IMR-90 (cell line): ENCODE results near the gene PTPRN2. TPM values are rescaled to one million over a fixed set of nuclear protein-coding genes. Genes with fewer than 3 reads are reported as not detected.

Experiments used
- ATAC-seq: fragments of 200-7000 bp; cut with Tn5 transposase; 2 replicates; pipeline ENCODE4 v1.9.1; 2020; ENCODE audit warnings: low read depth, mild to moderate bottlenecking, moderate library complexity
- BruUV-seq: library from RNA; stranded (reverse); fragments of 400-500 nt; replicated peaks from 2 replicates; lab custom pipeline; 2021; lab: Mats Ljungman, UMichigan
- CTCF ChIA-PET: fragments of 300-600 bp; formaldehyde crosslinking; extraction: SDS; loops from one replicate; lab custom pipeline; 2021; ENCODE audit warnings: antibody characterized with exemption; lab: Yijun Ruan, JAX
- POLR2A ChIA-PET: fragments of 300-600 bp; sonication (Branson Sonifier 250); formaldehyde crosslinking; loops from one replicate; lab custom pipeline; 2022; ENCODE audit warnings: antibody characterized with exemption; ENCODE audit not compliant: unreplicated experiment; lab: Charles Lee
- DNase-seq: peaks from one replicate; pipeline ENCODE4 v3.0.0; 2013
- H2AFZ ChIP-seq: replicated peaks from 2 replicates; pipeline ENCODE3; 2013; ENCODE audit warnings: low read length, mild to moderate bottlenecking; ENCODE audit not compliant: poor library complexity
- H2AK5ac ChIP-seq: 2 replicates; pipeline ENCODE4 v1.6.1; 2013; ENCODE audit warnings: low read depth, low read length, inconsistent platforms
- H2AK9ac ChIP-seq: replicated peaks from 2 replicates; pipeline ENCODE3; 2013; ENCODE audit warnings: mild to moderate bottlenecking, low read depth, low read length, moderate library complexity; ENCODE audit not compliant: poor library complexity
- H2BK120ac ChIP-seq: 2 replicates; pipeline ENCODE4 v1.6.1; 2013; ENCODE audit warnings: low read depth, low read length, inconsistent platforms
- H2BK15ac ChIP-seq: 3 replicates; pipeline ENCODE4 v1.6.1; 2013; ENCODE audit warnings: low read depth, low read length, inconsistent platforms
- H2BK20ac ChIP-seq: 2 replicates; pipeline ENCODE4 v1.6.1; 2013; ENCODE audit warnings: low read depth, mild to moderate bottlenecking, inconsistent platforms, low read length, moderate library complexity
- H2BK5ac ChIP-seq: 2 replicates; pipeline ENCODE4 v1.6.1; 2013; ENCODE audit warnings: mild to moderate bottlenecking, low read depth, low read length, inconsistent platforms; ENCODE audit not compliant: poor library complexity, severe bottlenecking
- H3K14ac ChIP-seq: replicated peaks from 2 replicates; pipeline ENCODE4 v1.6.1; 2013; ENCODE audit warnings: low read depth, low read length, inconsistent platforms
- H3K18ac ChIP-seq: 2 replicates; pipeline ENCODE4 v1.6.1; 2013; ENCODE audit warnings: low read depth, low read length, control low read depth
- H3K23ac ChIP-seq: 2 replicates; pipeline ENCODE4 v1.6.1; 2013; ENCODE audit warnings: low read depth, low read length, inconsistent platforms
- H3K27ac ChIP-seq: 2 replicates; pipeline ENCODE4 v1.5.1; 2013; ENCODE audit warnings: mild to moderate bottlenecking, control low read depth, low read length; ENCODE audit not compliant: insufficient read depth
- H3K27me3 ChIP-seq: 2 replicates; pipeline ENCODE4 v1.6.1; 2013; ENCODE audit warnings: low read length; ENCODE audit not compliant: control insufficient read depth, insufficient read depth
- H3K36me3 ChIP-seq: 2 replicates; pipeline ENCODE4 v1.6.1; 2013; ENCODE audit warnings: low read length, mixed read lengths; ENCODE audit not compliant: control insufficient read depth, insufficient read depth
- H3K4ac ChIP-seq: 2 replicates; pipeline ENCODE4 v1.6.1; 2013; ENCODE audit warnings: low read depth, low read length, inconsistent platforms
- H3K4me1 ChIP-seq: 2 replicates; pipeline ENCODE4 v1.6.1; 2013; ENCODE audit warnings: low read length, mixed read lengths; ENCODE audit not compliant: control insufficient read depth, insufficient read depth
- H3K4me2 ChIP-seq: 2 replicates; pipeline ENCODE4 v1.6.1; 2013; ENCODE audit warnings: low read depth, mild to moderate bottlenecking, control low read depth, low read length, moderate library complexity
- H3K4me3 ChIP-seq: 2 replicates; pipeline ENCODE4 v1.5.1; 2013; ENCODE audit warnings: low read depth, mild to moderate bottlenecking, control low read depth, low read length, moderate library complexity; ENCODE audit not compliant: insufficient read depth
- H3K56ac ChIP-seq: 2 replicates; pipeline ENCODE4 v1.6.1; 2013; ENCODE audit warnings: low read length, inconsistent platforms; ENCODE audit not compliant: insufficient read depth; ENCODE audit errors: extremely low read depth
- H3K79me1 ChIP-seq, 2 experiments: 2 replicates each; pipeline ENCODE4 v1.6.1; 2013; ENCODE audit warnings: low read length in 2 of 2, inconsistent platforms in 1 of 2, low read depth in 1 of 2
- H3K9ac ChIP-seq: 2 replicates; pipeline ENCODE4 v1.6.1; 2013; ENCODE audit warnings: low read depth, low read length, control low read depth
- H3K9me1 ChIP-seq: 2 replicates; pipeline ENCODE4 v1.6.1; 2013; ENCODE audit warnings: low read length, inconsistent platforms; ENCODE audit not compliant: insufficient read depth
- H3K9me3 ChIP-seq: 2 replicates; pipeline ENCODE4 v1.6.1; 2013; ENCODE audit warnings: low read length; ENCODE audit not compliant: control insufficient read depth, insufficient read depth
- H4K20me1 ChIP-seq: 2 replicates; pipeline ENCODE4 v1.6.1; 2013; ENCODE audit warnings: low read length, inconsistent platforms; ENCODE audit not compliant: insufficient read depth
- H4K5ac ChIP-seq: 2 replicates; pipeline ENCODE4 v1.6.1; 2013; ENCODE audit warnings: mild to moderate bottlenecking, low read depth, low read length, control low read depth
- H4K8ac ChIP-seq, 2 experiments: 2 replicates each; pipeline ENCODE4 v1.6.1; 2013; ENCODE audit warnings: low read depth in 2 of 2, low read length in 2 of 2, control low read depth in 1 of 2, inconsistent platforms in 1 of 2
- H4K91ac ChIP-seq: 2 replicates; pipeline ENCODE4 v1.6.1; 2013; ENCODE audit warnings: low read depth, low read length, inconsistent platforms; ENCODE audit not compliant: insufficient read depth
- BHLHE40 ChIP-seq: fragments of 150-350 bp; IDR thresholded peaks from 2 replicates; pipeline ENCODE4 v1.6.1; 2016; ENCODE audit warnings: mild to moderate bottlenecking, low read depth, low read length
- CEBPB ChIP-seq: IDR thresholded peaks from 2 replicates; pipeline ENCODE4 v1.6.1; 2012; ENCODE audit warnings: low read depth, low read length, improper control_type of control experiment
- CHD1 ChIP-seq: IDR thresholded peaks from 2 replicates; pipeline ENCODE4 v1.6.1; 2012; ENCODE audit warnings: low read depth, low read length, improper control_type of control experiment
- FOS ChIP-seq: fragments of 150-350 bp; IDR thresholded peaks from 2 replicates; pipeline ENCODE4 v1.6.1; 2016; ENCODE audit warnings: low read depth, low read length
- MAFK ChIP-seq: IDR thresholded peaks from 2 replicates; pipeline ENCODE4 v1.6.1; 2012; ENCODE audit warnings: low read depth, low read length, improper control_type of control experiment
- MAZ ChIP-seq: IDR thresholded peaks from 2 replicates; pipeline ENCODE4 v1.6.1; 2012; ENCODE audit warnings: low read depth, mild to moderate bottlenecking, low read length, improper control_type of control experiment, moderate library complexity, borderline replicate concordance
- MXI1 ChIP-seq: IDR thresholded peaks from 2 replicates; pipeline ENCODE4 v1.6.1; 2012; ENCODE audit warnings: low read depth, mild to moderate bottlenecking, low read length, moderate library complexity, borderline replicate concordance
- NFE2L2 ChIP-seq: fragments of 150-350 bp; IDR thresholded peaks from 2 replicates; pipeline ENCODE4 v1.6.1; 2016; ENCODE audit warnings: low read depth, mild to moderate bottlenecking, low read length
- POLR2A ChIP-seq: IDR thresholded peaks from 2 replicates; pipeline ENCODE4 v1.6.1; 2012; ENCODE audit warnings: mild to moderate bottlenecking, low read depth, low read length
- RAD21 ChIP-seq: IDR thresholded peaks from 2 replicates; pipeline ENCODE4 v1.6.1; 2012; ENCODE audit warnings: low read length, improper control_type of control experiment
- RCOR1 ChIP-seq: IDR thresholded peaks from 2 replicates; pipeline ENCODE4 v1.6.1; 2012; ENCODE audit warnings: mild to moderate bottlenecking, low read length, improper control_type of control experiment; ENCODE audit not compliant: insufficient replicate concordance
- RFX5 ChIP-seq: IDR thresholded peaks from 2 replicates; pipeline ENCODE4 v1.8.0; 2012; ENCODE audit warnings: low read depth, mild to moderate bottlenecking, low read length, moderate library complexity
- SMC3 ChIP-seq: fragments of 150-350 bp; IDR thresholded peaks from 2 replicates; pipeline ENCODE4 v1.6.1; 2016; ENCODE audit warnings: low read depth, mild to moderate bottlenecking, antibody characterized with exemption, low read length, moderate library complexity
- USF2 ChIP-seq: fragments of 150-350 bp; IDR thresholded peaks from 2 replicates; pipeline ENCODE4 v1.6.1; 2017; ENCODE audit warnings: mild to moderate bottlenecking, antibody characterized with exemption, low read length, low read depth
- WGBS, 2 experiments: methylation state at CpG; one replicate each; pipeline versions ENCODE4 v1.1.5 to v1.1.7; 2013; ENCODE audit warnings: missing lambda C conversion rate in 2 of 2; ENCODE audit not compliant: insufficient read length in 1 of 2; ENCODE audit errors: extremely low coverage in 2 of 2; 5-methylcytosine and 5-hydroxymethylcytosine counted together
- dilution Hi-C: fragments of 300-500 bp; cut with HindIII; formaldehyde crosslinking; loops from one replicate; pipeline ENCODE4 v1.14.3; 2018; ENCODE audit warnings: low sequenced_read_pairs; ENCODE audit not compliant: unreplicated experiment
- in situ Hi-C: fragments of 300-500 bp; cut with MboI; formaldehyde crosslinking; loops from 3 replicates; pipeline ENCODE4 v1.14.3; 2019; ENCODE audit warnings: low sequenced_read_pairs, inconsistent platforms, mixed read lengths
- intact Hi-C: fragments of 100-400 bp; cut with micrococcal nuclease; formaldehyde crosslinking; loops from 2 replicates; pipeline ENCODE4 v1.10.0; 2022
- polyA plus RNA-seq, 3 experiments: library from polyadenylated mRNA; depleted of rRNA; stranded (reverse); fragments of >200 nt; gene quantifications; 2 replicates each; pipeline ENCODE4 v1.2.3, GENCODE V29; 2012; ENCODE audit warnings: low replicate concordance in 1 of 3
- total RNA-seq: library from RNA; depleted of rRNA; stranded (reverse); fragments of >200 nt; gene quantifications from 2 replicates; pipeline ENCODE4 v1.2.3, GENCODE V29; 2012
- TF ChIP-seq, protein P1 (sequence below): conservative IDR thresholded peaks from 2 replicates; pipeline ENCODE4 v1.5.1; 2012; ENCODE audit warnings: mild to moderate bottlenecking, low read depth, low read length, improper control_type of control experiment
- TF ChIP-seq, protein P2 (sequence below): fragments of 150-350 bp; IDR thresholded peaks from 2 replicates; pipeline ENCODE4 v1.6.1; 2016; ENCODE audit warnings: low read depth, mild to moderate bottlenecking, low read length, moderate library complexity, borderline replicate concordance

Gene PTPRN2
- total and polyA plus RNA-seq, 2 of the 4 experiments (the other 2 are of a cell fraction), result 0.03 TPM; not detected in 1

- in situ Hi-C loops, result no loop called here
- Histone ChIP-seq H4K8ac (no peak overlapping the region), H3K4ac (no peak overlapping the region), H2AFZ (no peak overlapping the region), H3K56ac (no peak overlapping the region), H2BK20ac (no peak overlapping the region), H2BK120ac (no peak overlapping the region), H2AK9ac (no peak overlapping the region), H2AK5ac (no peak overlapping the region), H2BK15ac (no peak overlapping the region), H3K79me1 (no peaks in the 10 kb centered on the region), H3K9ac (no peak overlapping the region), H3K4me1 (no peaks in the 10 kb centered on the region), H3K18ac (no peak overlapping the region), H4K91ac (no peak overlapping the region), H3K9me1 (no peaks in the 10 kb centered on the region), H3K4me3 (no peak overlapping the region), H3K9me3 (peaks cover 68% of the 10 kb centered on the region), H3K36me3 (no peaks in the 10 kb centered on the region), H4K5ac (no peak overlapping the region), H2BK5ac (peak overlapping the region; percentile 65), H3K4me2 (no peak overlapping the region), H3K23ac (no peak overlapping the region), H3K27me3 (no peaks in the 10 kb centered on the region), H3K14ac (no peak overlapping the region), H3K27ac (no peak overlapping the region), H4K20me1 (no peaks in the 10 kb centered on the region)
- 33 to 98% methylated on average over 3 of the region's 3 CpGs for WGBS, 2 experiments
- ChIA-PET POLR2A (no interaction called here), CTCF (no interaction called here)
- ATAC-seq (no peak), DNase-seq (no peak)
- dilution Hi-C loops, result no loop called here
- TF ChIP-seq MAZ (no peak), RCOR1 (no peak), RAD21 (no peak), USF2 (no peak), CHD1 (no peak), CEBPB (no peak), NFE2L2 (no peak), FOS (no peak), RFX5 (no peak), SMC3 (no peak), POLR2A (no peak), MXI1 (no peak), MAFK (no peak), BHLHE40 (no peak)
- TF ChIP-seq, protein P1, sequence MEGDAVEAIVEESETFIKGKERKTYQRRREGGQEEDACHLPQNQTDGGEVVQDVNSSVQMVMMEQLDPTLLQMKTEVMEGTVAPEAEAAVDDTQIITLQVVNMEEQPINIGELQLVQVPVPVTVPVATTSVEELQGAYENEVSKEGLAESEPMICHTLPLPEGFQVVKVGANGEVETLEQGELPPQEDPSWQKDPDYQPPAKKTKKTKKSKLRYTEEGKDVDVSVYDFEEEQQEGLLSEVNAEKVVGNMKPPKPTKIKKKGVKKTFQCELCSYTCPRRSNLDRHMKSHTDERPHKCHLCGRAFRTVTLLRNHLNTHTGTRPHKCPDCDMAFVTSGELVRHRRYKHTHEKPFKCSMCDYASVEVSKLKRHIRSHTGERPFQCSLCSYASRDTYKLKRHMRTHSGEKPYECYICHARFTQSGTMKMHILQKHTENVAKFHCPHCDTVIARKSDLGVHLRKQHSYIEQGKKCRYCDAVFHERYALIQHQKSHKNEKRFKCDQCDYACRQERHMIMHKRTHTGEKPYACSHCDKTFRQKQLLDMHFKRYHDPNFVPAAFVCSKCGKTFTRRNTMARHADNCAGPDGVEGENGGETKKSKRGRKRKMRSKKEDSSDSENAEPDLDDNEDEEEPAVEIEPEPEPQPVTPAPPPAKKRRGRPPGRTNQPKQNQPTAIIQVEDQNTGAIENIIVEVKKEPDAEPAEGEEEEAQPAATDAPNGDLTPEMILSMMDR, result no peak
- TF ChIP-seq, protein P2, sequence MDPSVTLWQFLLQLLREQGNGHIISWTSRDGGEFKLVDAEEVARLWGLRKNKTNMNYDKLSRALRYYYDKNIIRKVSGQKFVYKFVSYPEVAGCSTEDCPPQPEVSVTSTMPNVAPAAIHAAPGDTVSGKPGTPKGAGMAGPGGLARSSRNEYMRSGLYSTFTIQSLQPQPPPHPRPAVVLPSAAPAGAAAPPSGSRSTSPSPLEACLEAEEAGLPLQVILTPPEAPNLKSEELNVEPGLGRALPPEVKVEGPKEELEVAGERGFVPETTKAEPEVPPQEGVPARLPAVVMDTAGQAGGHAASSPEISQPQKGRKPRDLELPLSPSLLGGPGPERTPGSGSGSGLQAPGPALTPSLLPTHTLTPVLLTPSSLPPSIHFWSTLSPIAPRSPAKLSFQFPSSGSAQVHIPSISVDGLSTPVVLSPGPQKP, result no peak
- intact Hi-C loops, result no loop called here
- no TSS peak for BruUV-seq
These were observed 765.5 kb downstream of the PTPRN2 start for GRCh38 chr7:157821959-157822687.
